DMS114 treated with DMSO at 0.1 percent for 48 hours (cell line): ENCODE data around the gene SLC16A3.
A peak's percentile ranks its signal among the peaks of the same experiment; 100 is the strongest.
"Not testable (repeated sequence)": the region's sequence is repeated elsewhere in the genome, so short reads cannot be mapped to it uniquely, and the experiment has no call there.

ENCODE experiments used
- DNase-seq: peaks from one replicate; lab custom pipeline; 2025; ENCODE audit not compliant: unreplicated experiment; lab: John Stamatoyannopoulos, UW

SLC16A3 gene

GRCh38 chr17:82203920-82204319 is 24.9 kb upstream of the SLC16A3 start:
- DNase-seq: no peak

- no peak for DNase-seq
Measured at GRCh38 chr17:82204831-82205719, 23.8 kb upstream of the SLC16A3 start.

GRCh38 chr17:82205720-82206508 is 22.9 kb upstream of the SLC16A3 start:
- DNase-seq: peak; percentile 57

GRCh38 chr17:82210655-82211054 is 18.2 kb upstream of the SLC16A3 start:
- DNase-seq: not testable (repeated sequence)

- DNase-seq: peak; percentile 17
Measured at GRCh38 chr17:82212331-82213250, 16.3 kb upstream of the SLC16A3 start, which contains the start of gene CCDC57. Gene CCDC57 (minus strand): TSS chr17:82212842. CDS start chr17:82201944, 10,898 bp downstream.

- DNase-seq: peak; percentile 57
Measured at GRCh38 chr17:82213251-82214011, 15.4 kb upstream of the SLC16A3 start.

GRCh38 chr17:82214012-82214628 is 14.7 kb upstream of the SLC16A3 start:
- no peak for DNase-seq

- no peak for DNase-seq
Measured at GRCh38 chr17:82215095-82215971, 13.5 kb upstream of the SLC16A3 start.

- no peak for DNase-seq
Measured at GRCh38 chr17:82215972-82216300, 12.9 kb upstream of the SLC16A3 start.

- no peak for DNase-seq
Measured at GRCh38 chr17:82216301-82217119, 12.3 kb upstream of the SLC16A3 start.

- no peak for DNase-seq
Measured at GRCh38 chr17:82217120-82217529, 11.7 kb upstream of the SLC16A3 start.

GRCh38 chr17:82217530-82218204 is 11.2 kb upstream of the SLC16A3 start:
- DNase-seq: no peak

- no peak for DNase-seq
Measured at GRCh38 chr17:82218349-82219075, 10.3 kb upstream of the SLC16A3 start.

GRCh38 chr17:82219083-82219482 is 9.8 kb upstream of the SLC16A3 start:
- DNase-seq: no peak

GRCh38 chr17:82219753-82220709 is 8.8 kb upstream of the SLC16A3 start:
- DNase-seq: no peak
